ENCODE measurements around the gene SIRPD. TPM values are rescaled to one million over a fixed set of nuclear protein-coding genes. Genes with fewer than 3 reads are reported as not detected.
"Not testable (repeated sequence)": the region's sequence is repeated elsewhere in the genome, so short reads cannot be mapped to it uniquely, and the experiment has no call there.

Gene SIRPD
- total RNA-seq, 6 experiments from 2014 or later, result not detected

GRCh38 chr20:1503564-1504227 is 53.8 kb downstream of the SIRPD start:
- TF ChIP-seq, protein P1, sequence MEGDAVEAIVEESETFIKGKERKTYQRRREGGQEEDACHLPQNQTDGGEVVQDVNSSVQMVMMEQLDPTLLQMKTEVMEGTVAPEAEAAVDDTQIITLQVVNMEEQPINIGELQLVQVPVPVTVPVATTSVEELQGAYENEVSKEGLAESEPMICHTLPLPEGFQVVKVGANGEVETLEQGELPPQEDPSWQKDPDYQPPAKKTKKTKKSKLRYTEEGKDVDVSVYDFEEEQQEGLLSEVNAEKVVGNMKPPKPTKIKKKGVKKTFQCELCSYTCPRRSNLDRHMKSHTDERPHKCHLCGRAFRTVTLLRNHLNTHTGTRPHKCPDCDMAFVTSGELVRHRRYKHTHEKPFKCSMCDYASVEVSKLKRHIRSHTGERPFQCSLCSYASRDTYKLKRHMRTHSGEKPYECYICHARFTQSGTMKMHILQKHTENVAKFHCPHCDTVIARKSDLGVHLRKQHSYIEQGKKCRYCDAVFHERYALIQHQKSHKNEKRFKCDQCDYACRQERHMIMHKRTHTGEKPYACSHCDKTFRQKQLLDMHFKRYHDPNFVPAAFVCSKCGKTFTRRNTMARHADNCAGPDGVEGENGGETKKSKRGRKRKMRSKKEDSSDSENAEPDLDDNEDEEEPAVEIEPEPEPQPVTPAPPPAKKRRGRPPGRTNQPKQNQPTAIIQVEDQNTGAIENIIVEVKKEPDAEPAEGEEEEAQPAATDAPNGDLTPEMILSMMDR (IDR thresholded peaks at IDR 0.05), result peak; percentile 97
- Mint-ChIP-seq H3K4me1 (ENCODE audit: low read depth) (peaks cover 46% of the 10 kb centered on the region), H3K27me3 (ENCODE audit: insufficient read depth) (peaks cover 9% of the 10 kb centered on the region), H3K4me3 (no peak overlapping the region), H3K9me3 (no peaks in the 10 kb centered on the region), H3K36me3 (ENCODE audit: low read depth) (no peaks in the 10 kb centered on the region), H3K27ac (no peak overlapping the region)
- peak; percentile 92 for DNase-seq

GRCh38 chr20:1500496-1500895 is 57.0 kb downstream of the SIRPD start:
- no peak for DNase-seq
- Mint-ChIP-seq H3K4me3 (no peak overlapping the region), H3K9me3 (no peaks in the 10 kb centered on the region; the same call in 1 of the 2 replicates), H3K27me3 (ENCODE audit: insufficient read depth) (peaks cover 21% of the 10 kb centered on the region), H3K4me1 (ENCODE audit: low read depth) (peaks cover 26% of the 10 kb centered on the region), H3K27ac (no peak overlapping the region), H3K36me3 (ENCODE audit: low read depth) (no peaks in the 10 kb centered on the region)
- TF ChIP-seq, protein P1 (IDR thresholded peaks at IDR 0.05), result no peak

- no peak overlapping the region for H3K4me3 Mint-ChIP-seq
- DNase-seq, result no peak
- H3K4me1 Mint-ChIP-seq (ENCODE audit: low read depth), result peaks cover 19% of the 10 kb centered on the region
- H3K9me3 Mint-ChIP-seq, result no peaks in the 10 kb centered on the region; the same call in 1 of the 2 replicates
- H3K27ac Mint-ChIP-seq, result no peak overlapping the region
- peaks cover 26% of the 10 kb centered on the region for H3K27me3 Mint-ChIP-seq (ENCODE audit: insufficient read depth)
- TF ChIP-seq, protein P1 (IDR thresholded peaks at IDR 0.05), result no peak
- H3K36me3 Mint-ChIP-seq (ENCODE audit: low read depth), result no peaks in the 10 kb centered on the region
Measured at GRCh38 chr20:1499528-1500420, 57.7 kb downstream of the SIRPD start.

- H3K27ac Mint-ChIP-seq; DNase-seq; H3K36me3 Mint-ChIP-seq (ENCODE audit: low read depth); H3K9me3 Mint-ChIP-seq; H3K4me3 Mint-ChIP-seq; H3K4me1 Mint-ChIP-seq (ENCODE audit: low read depth): not testable (repeated sequence)
- H3K27me3 Mint-ChIP-seq (ENCODE audit: insufficient read depth), result peaks cover 38% of the 10 kb centered on the region
Measured at GRCh38 chr20:1497371-1497770, 60.1 kb downstream of the SIRPD start.

- TF ChIP-seq, protein P1 (IDR thresholded peaks at IDR 0.05), result no peak
- DNase-seq, result no peak
- Mint-ChIP-seq H3K9me3 (no peaks in the 10 kb centered on the region; the same call in 1 of the 2 replicates), H3K4me1 (ENCODE audit: low read depth) (0 out of 2 replicates have a peak, but pooled peaks cover 5% of the 10 kb centered on the region), H3K27me3 (ENCODE audit: insufficient read depth) (peaks cover 38% of the 10 kb centered on the region), H3K36me3 (ENCODE audit: low read depth) (no peaks in the 10 kb centered on the region), H3K27ac (no peak overlapping the region), H3K4me3 (no peak overlapping the region)
Measured at GRCh38 chr20:1496930-1497329, 60.6 kb downstream of the SIRPD start.

DNA sequence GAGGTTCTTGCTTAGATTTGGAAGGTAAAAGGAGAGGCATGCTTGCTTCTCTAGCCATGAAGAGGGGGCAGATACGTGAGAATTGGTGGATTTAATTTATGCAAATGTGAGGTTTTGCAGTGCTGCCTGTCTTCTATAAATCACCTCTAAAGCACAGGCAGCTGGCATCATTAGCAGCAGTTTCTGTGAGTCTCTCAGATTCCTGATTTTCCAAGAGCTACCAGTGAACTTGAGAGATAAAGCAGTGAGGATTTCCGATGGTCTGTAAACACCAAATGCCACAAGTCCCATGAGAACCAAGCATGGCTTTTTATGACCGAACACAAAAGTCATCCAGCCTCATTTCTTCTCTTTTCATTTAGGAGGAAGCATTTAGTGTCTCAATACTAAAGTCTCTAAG is 63.1 kb downstream of the SIRPD start:
- no peak for DNase-seq
- no peak overlapping the region for H3K27ac Mint-ChIP-seq
- TF ChIP-seq, protein P1 (IDR thresholded peaks at IDR 0.05), result no peak
- no peak overlapping the region for H3K4me3 Mint-ChIP-seq
- H3K9me3 Mint-ChIP-seq, result no peaks in the 10 kb centered on the region; the same call in 1 of the 2 replicates
- H3K27me3 Mint-ChIP-seq (ENCODE audit: insufficient read depth), result peaks cover 43% of the 10 kb centered on the region
- no peaks in the 10 kb centered on the region for H3K4me1 Mint-ChIP-seq (ENCODE audit: low read depth)
- H3K36me3 Mint-ChIP-seq (ENCODE audit: low read depth), result no peaks in the 10 kb centered on the region

Data from HFFc6 (cell line).